ENCODE measurements around the gene OR4C45.
"Not testable (repeated sequence)": the region's sequence is repeated elsewhere in the genome, so short reads cannot be mapped to it uniquely, and the experiment has no call there.

OR4C45 gene

DNA sequence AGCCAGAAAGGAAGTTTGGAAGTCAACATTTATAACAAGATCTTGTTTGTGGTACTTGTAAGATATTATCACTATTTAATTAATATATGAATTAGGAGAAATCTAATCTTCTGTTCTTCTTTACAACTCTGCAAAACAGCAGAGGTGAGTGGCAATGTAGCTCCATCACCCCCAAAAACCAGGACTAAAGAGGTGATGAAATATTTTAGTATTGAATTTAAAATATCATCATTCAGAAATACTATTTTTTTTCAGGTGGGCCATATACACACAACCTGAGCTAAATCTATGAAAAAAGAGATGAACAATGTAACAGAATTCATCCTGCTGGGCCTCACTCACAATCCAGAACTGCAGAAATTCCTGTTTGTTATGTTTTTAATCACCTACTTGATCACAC lies at the start of gene OR4C45:
TSS of gene OR4C45 (plus strand) at position 301 of the 400 bp plus-strand sequence.
- DNase-seq: no peak

DNA sequence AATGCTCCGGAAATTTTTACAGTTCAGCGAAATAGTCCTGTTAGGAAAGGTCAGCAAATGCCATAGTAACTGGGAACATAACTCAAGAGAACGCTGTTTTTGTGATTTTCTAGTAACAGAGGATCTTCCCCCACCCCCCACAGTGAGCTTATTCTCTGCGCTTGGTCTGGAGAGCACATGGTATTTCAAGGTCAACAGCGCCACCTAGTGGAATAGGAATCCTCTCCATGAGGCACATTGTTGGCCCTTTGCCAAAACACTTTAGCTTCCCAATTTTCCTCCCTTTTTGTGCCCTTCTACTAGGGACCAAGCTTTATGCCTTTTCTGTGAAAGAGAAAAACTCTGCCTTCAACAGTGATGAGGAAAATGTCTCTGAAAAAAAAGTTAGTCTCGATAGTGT lies 37.1 kb upstream of the OR4C45 start:
- no peak for DNase-seq

DNA sequence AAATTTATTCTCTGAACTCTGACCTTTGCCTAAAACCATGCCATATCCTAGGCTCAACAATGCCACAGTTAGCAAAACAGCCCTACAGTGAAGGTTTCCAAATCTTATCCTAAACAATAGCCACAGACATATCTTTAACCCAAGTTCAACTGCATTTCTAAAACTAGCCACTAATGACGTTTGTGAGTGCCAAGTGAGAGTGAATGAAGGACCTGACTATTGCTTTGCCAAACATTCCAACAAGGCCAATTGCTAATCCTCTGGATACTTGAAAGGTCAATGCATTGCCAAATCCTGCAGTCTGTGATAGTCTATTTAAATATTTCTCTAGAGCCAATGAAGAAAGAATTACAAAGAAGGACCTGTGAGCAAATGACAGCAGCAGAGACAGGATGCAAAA lies 2.5 kb upstream of the OR4C45 start:
- no peak for DNase-seq

DNA sequence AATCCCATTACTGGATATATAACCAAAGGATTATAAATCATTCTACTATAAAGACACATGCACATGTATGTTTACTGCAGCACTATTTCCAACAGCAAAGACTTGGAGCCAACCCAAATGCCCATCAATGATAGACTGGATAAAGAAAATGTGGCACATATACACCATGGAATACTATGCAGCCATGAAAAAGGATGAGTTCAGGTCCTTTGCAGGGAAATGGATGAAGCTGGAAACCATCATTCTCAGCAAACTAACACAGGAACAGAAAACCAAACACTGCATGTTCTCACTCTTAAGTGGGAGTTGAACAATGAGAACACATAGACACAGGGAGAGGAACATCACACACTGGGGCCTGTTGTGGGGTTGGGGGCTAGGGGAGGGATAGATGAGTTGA lies 3.6 kb downstream of the OR4C45 start:
- DNase-seq: not testable (repeated sequence)

DNA sequence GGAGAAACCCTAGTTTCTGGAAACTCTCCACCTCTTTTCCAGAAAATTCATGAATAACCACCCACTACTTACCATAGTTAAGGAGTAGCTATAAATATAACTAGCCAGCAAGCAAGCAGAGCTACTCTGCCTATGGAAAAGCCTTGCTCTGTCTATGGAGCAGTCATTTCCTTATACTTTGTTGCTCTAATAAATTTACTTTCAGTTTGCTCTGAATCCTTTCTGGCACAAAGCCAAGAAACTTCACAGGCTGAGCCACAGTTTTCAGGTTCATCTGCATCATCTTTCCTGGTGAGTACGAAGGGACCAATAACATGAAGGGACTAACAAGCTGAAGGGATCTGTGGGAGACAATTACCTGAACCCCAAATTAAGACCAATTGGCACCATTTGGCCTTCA lies 4.6 kb downstream of the OR4C45 start:
- no peak for DNase-seq

DNA sequence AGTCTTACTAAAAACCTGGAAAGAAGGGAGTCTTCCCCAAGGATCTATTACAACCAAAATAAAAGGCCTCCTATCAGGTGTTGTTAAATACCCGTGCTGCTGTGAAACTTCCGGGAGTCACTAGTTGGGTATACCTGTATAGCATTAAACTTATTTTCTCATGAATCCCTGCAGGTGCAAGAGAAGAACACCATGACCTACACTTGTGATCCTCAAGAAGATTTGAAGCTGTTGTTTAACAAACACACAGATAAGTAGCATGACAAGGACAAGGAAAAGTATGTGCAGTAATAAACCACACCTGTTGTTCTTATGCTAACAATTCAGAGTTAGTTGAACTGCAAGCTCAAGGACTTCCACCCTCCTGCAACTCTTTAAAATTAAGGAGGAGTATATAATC lies 12.0 kb downstream of the OR4C45 start:
- DNase-seq: no peak

GRCh38 chr11:50063056-50063455 lies 30.4 kb downstream of the OR4C45 start:
- not testable (repeated sequence) for DNase-seq

DNA sequence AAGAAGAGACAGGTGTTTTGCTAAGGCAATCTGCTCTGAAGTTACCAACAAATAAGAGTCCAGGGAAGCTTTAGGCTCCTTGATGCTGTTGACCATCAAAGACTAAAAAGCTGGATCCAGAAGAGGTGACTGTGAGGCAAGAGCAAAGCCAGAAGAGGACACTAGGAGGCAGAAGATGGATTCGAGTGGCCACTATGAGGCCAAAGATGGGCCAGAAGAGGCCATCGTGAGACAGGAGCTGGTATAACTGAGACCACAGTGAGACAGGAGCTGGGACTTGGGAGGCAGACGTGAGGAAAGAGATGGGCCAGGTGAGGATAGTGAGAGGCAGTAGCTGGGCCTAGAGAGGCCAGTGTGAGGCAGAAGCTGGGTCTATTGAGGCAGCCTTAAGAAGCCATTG lies 37.7 kb downstream of the OR4C45 start:
- no peak for DNase-seq

GRCh38 chr11:50071584-50072225 lies 39.0 kb downstream of the OR4C45 start:
- DNase-seq: no peak

GRCh38 chr11:50072226-50073112 lies 39.8 kb downstream of the OR4C45 start:
- no peak for DNase-seq

DNA sequence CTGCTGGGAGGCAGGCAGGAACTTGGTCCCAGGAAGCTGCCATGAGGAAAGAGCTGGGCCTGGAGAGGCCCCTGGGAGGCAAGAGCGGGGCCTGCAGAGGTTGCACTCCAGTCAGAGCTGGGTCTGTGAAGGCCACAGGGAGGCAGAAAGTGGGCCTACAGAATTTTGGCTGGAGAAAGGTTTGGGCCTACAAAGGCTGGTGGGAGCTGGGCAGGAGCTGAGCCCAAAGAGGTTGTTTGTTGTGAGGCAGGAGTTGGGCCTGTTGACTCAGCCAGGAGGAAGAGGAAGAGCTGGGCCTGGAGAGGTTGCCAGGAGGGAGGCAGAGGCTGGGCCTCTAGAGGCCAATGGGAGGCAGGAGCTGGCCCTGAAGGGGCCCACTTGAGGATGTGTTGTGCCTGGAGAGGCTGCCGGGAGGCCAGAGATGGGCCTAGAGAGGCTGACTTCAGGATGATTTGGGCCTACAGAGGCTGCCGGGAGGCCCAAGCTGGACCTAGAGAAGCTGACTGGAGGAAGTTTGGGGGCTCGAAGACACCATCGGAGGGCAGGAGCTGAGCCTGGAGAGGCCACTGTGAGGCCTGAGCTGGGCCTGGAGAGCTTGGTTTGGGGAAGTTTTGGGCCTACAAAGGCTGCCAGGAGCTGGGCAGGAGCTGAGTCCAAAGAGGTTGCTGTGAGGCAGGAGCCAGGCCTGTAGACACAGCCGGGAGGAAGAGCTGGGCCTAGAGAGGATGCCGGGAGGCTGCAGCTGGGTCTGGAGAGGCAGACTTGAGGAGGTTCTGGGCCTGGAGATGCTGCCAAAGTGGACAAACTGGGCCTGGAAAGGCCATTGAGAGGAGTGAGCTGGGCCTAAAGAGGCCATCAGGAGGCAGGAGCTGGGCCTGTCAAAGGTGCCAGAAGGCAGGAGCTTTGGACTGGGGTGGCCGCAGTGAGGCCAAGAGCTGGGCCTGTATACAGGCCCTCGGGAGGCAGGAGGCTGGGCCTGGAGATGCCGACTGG lies 40.7 kb downstream of the OR4C45 start:
- DNase-seq: no peak

DNA sequence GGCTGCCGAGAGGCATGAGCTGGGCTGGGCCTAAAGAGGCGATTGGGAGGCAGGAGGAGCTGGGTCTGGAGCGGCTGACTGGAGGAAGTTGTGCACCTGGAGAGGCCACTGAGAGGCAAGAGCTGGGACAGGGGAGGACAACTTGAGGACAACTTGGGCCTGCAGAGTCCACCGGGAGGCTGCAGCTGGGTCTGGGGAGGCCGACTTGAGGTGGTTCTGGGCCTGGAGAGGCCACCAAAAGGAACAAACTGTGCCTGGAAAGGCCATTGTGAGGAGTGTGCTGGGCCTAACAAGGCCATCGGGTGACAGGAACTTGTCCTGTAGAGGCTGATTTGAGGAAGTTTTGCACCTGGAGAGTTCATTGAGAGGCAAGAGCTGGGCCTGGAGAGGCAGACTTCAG lies 41.5 kb downstream of the OR4C45 start:
- no peak for DNase-seq

- no peak for DNase-seq
Observed at GRCh38 chr11:50075856-50076255, 43.2 kb downstream of the OR4C45 start.

- no peak for DNase-seq
Observed at GRCh38 chr11:50077526-50077925, 44.9 kb downstream of the OR4C45 start.

DNA sequence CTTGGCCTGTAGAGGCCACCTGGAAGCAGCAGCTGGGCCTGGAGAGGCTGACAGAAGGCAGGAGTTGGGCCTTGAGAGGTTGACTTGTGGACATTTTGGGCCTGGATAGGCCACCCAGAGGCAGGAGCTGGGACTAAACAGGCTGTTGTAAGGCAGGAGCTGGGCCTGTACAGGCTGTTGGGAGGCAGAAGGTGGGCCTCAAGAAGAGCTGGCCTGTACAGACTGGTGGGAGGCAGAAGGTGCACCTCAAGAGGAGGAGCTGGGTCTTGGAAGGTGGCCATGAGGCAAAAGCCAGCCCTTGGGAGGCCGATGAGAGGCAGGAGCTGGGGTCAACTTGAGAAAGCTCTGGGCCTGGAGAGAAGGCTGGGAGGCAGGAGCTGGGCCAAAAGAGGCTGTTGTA lies 45.3 kb downstream of the OR4C45 start:
- no peak for DNase-seq

GRCh38 chr11:50078946-50079345 lies 46.3 kb downstream of the OR4C45 start:
- not testable (repeated sequence) for DNase-seq

- DNase-seq: no peak
Observed at GRCh38 chr11:50080256-50080655, 47.6 kb downstream of the OR4C45 start.

Data from activated gamma-delta T cell treated with Interleukin-2 at 50 U/mL for 16 hours (primary cell).